ENCODE results near the gene GHRL.
"Not testable (repeated sequence)": the region's sequence is repeated elsewhere in the genome, so short reads cannot be mapped to it uniquely, and the experiment has no call there.

The GHRL gene

GRCh38 chr3:10322352-10322710, 29.6 kb upstream of the GHRL start:
- no peak for DNase-seq

GRCh38 chr3:10321630-10322351, 29.0 kb upstream of the GHRL start:
- no peak for DNase-seq

- no peak for DNase-seq
Measured at GRCh38 chr3:10320320-10320677, 27.6 kb upstream of the GHRL start.

- DNase-seq, result no peak
Measured at GRCh38 chr3:10319804-10320203, 27.1 kb upstream of the GHRL start.

GRCh38 chr3:10319251-10319650, 26.5 kb upstream of the GHRL start:
- DNase-seq, result no peak

GRCh38 chr3:10317961-10318350, 25.2 kb upstream of the GHRL start:
- no peak for DNase-seq

- no peak for DNase-seq
Measured at GRCh38 chr3:10317311-10317960, 24.7 kb upstream of the GHRL start.

GRCh38 chr3:10315771-10316344, 23.1 kb upstream of the GHRL start:
- no peak for DNase-seq

- DNase-seq, result no peak
Measured at GRCh38 chr3:10315101-10315500, 22.4 kb upstream of the GHRL start.

GRCh38 chr3:10312861-10313260, 20.1 kb upstream of the GHRL start:
- DNase-seq, result no peak

GRCh38 chr3:10312391-10312790, 19.6 kb upstream of the GHRL start:
- no peak for DNase-seq

- no peak for DNase-seq
Measured at GRCh38 chr3:10311710-10312109, 19.0 kb upstream of the GHRL start.

GRCh38 chr3:10310578-10310977, 17.8 kb upstream of the GHRL start:
- no peak for DNase-seq

GRCh38 chr3:10309736-10310135, 17.0 kb upstream of the GHRL start:
- no peak for DNase-seq

GRCh38 chr3:10308678-10309077, 15.9 kb upstream of the GHRL start:
- no peak for DNase-seq

GRCh38 chr3:10306156-10306555, 13.4 kb upstream of the GHRL start:
- no peak for DNase-seq

GRCh38 chr3:10305331-10305902, 12.7 kb upstream of the GHRL start:
- DNase-seq, result no peak

GRCh38 chr3:10304905-10305304, 12.2 kb upstream of the GHRL start:
- DNase-seq, result no peak

- no peak for DNase-seq
Measured at GRCh38 chr3:10303785-10304184, 11.0 kb upstream of the GHRL start.

GRCh38 chr3:10303105-10303504, 10.4 kb upstream of the GHRL start:
- no peak for DNase-seq

GRCh38 chr3:10300087-10300486, 7.3 kb upstream of the GHRL start:
- no peak for DNase-seq

- no peak for DNase-seq
Measured at GRCh38 chr3:10299679-10300078, 6.9 kb upstream of the GHRL start.

- DNase-seq, result no peak
Measured at GRCh38 chr3:10299175-10299574, 6.4 kb upstream of the GHRL start.

GRCh38 chr3:10298064-10298463, 5.3 kb upstream of the GHRL start:
- not testable (repeated sequence) for DNase-seq

Data from NCI-H226 (cell line).